ENCODE data around the gene KLHL42.

KLHL42 gene

DNA sequence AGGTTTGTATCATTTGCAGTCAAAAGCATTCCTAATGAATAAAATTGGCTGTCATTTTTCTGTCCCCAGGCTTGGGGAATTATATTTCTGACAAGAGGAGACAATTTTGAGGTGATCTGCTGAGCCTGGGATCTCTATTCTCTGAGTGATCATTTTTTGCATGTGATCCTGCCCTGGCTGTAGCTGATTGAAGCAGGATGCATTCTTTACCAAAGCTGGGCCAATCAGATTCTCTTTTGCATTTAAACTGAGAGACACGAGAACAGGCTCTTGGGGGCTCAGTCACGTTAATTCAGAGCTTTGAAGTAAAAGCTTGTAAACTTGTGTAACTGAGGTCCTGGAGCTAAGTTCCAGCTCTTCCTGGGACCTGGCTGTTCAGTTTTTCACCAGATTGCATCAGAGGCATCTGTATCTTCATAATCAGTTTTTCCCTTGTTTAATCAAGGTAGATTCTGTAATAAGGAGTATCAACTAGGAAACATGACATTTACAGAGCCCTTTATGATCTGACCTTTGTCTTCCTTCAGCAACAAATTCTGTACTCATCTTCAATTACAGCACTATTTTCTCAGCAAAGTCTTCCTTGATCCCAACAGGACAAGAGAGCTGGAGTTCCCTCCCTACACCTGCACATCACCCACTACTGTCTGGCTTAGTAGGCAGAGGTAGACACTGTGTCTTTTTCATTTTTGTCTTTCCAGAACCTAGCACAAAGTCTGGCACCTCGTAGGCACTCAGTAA is 35.0 kb downstream of the KLHL42 start:
- TF ChIP-seq, protein P1, sequence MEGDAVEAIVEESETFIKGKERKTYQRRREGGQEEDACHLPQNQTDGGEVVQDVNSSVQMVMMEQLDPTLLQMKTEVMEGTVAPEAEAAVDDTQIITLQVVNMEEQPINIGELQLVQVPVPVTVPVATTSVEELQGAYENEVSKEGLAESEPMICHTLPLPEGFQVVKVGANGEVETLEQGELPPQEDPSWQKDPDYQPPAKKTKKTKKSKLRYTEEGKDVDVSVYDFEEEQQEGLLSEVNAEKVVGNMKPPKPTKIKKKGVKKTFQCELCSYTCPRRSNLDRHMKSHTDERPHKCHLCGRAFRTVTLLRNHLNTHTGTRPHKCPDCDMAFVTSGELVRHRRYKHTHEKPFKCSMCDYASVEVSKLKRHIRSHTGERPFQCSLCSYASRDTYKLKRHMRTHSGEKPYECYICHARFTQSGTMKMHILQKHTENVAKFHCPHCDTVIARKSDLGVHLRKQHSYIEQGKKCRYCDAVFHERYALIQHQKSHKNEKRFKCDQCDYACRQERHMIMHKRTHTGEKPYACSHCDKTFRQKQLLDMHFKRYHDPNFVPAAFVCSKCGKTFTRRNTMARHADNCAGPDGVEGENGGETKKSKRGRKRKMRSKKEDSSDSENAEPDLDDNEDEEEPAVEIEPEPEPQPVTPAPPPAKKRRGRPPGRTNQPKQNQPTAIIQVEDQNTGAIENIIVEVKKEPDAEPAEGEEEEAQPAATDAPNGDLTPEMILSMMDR (IDR thresholded peaks at IDR 0.05; ENCODE audit: borderline replicate concordance, insufficient read depth, low read depth, low read length), result no peak

DNA sequence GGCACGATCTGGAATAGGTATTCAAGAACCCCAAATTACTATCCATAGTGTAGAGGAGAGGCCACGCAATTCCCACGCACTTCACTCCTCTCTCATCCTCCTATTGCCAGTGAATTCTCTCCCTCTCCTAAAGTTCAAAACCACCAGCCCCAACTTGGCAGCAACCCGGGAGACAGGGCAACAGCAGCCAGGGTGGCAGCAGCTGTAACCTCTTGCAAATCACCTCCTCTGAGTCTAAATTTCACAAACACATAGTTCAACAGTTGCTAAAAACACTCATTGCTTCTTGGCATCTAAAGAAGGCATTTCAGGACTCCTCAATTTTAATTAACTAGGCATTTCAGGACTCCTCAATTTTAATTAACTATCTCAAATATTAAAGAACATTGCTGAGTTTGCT is 37.7 kb downstream of the KLHL42 start:
- no peak overlapping the region for H3K4me3 ChIP-seq (ENCODE audit: low read depth, low read length)
- TF ChIP-seq, protein P1 (IDR thresholded peaks at IDR 0.05; ENCODE audit: borderline replicate concordance, insufficient read depth, low read depth, low read length), result no peak

More for the DNA sequence above, 35.0 kb downstream of the KLHL42 start:
- H3K4me3 ChIP-seq (ENCODE audit: low read depth, low read length), result no peak overlapping the region

DNA sequence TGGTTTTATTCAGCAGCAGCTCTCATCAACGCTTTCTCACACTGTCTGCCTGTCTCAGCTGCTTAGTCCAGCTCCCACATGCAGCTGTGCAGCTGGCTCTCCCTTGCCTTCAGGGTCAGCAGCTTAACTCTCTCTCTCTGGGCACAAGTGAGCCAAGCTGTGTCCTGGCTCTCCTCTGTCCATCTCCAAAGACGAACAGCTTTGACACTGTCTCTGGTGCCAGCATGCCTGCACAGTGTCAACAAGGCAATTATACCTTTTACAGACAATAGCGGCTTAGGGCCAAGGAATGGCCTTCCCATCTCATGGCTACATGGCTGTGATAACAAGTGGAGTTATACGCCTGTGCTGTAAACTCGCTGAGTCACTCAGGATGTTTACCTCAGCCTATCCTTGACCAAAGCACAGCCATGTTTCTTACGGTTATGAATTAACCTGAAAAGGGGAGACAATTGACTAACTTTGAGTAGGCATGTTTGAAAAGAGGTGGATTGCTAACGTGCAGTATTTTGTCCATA is 38.4 kb downstream of the KLHL42 start:
- H3K4me3 ChIP-seq (ENCODE audit: low read depth, low read length), result no peak overlapping the region
- TF ChIP-seq, protein P1 (IDR thresholded peaks at IDR 0.05; ENCODE audit: borderline replicate concordance, insufficient read depth, low read depth, low read length), result no peak

DNA sequence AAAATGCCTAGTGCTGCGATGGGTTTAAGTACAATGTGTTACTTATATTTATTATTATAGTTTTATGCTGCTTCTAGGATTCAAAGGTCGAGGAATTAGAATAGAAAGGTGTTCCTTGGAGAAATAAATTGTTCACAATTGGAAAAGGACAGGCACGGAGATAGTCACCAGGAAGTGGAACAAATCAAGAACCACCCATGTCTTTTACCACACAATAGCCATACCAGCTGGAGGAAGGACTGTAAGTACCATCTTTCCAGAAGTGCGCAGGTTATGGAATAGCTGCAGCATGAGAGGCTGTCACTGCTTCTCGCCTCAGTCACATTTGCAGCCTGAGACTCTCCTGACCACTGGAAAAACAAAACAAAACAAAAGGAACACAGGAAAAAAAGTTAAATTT is 40.5 kb downstream of the KLHL42 start:
- no peak overlapping the region for H3K4me3 ChIP-seq (ENCODE audit: low read depth, low read length)
- TF ChIP-seq, protein P1 (IDR thresholded peaks at IDR 0.05; ENCODE audit: borderline replicate concordance, insufficient read depth, low read depth, low read length), result no peak

DNA sequence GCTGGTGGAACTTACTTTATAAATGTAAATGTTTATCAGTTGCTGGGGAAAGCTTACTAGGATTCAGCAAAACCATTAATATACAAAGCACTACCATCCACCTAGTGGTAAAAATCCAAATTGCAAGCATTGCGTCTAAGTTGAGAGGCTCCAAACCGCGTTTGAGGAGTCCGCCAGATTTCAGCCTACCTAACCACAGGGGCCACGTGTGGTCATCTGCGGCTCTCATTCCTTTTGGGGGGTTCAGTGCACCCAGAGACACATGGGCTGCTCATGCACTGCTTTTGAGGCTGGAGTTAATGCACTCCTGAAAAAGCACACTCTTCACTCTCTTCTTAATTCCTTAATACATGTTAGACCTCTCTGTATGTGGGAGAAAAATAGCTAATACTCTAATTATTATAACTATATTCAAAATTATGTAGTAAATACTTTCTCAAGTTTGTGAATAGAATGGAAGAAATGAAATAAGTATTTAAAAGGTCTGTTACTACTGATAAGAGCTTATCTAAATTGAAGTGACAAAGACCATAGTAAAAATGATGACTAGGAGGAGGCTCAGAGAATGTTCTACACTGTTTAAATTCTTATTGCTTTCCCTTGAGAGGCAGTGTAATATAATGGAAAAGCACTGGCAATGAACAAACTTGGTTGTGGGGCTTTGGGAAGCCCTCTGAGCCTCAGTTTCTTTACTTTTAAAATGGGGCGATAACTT is 41.4 kb downstream of the KLHL42 start:
- TF ChIP-seq, protein P1 (IDR thresholded peaks at IDR 0.05; ENCODE audit: borderline replicate concordance, insufficient read depth, low read depth, low read length), result peak; percentile 66
- H3K4me3 ChIP-seq (ENCODE audit: low read depth, low read length), result no peak overlapping the region

DNA sequence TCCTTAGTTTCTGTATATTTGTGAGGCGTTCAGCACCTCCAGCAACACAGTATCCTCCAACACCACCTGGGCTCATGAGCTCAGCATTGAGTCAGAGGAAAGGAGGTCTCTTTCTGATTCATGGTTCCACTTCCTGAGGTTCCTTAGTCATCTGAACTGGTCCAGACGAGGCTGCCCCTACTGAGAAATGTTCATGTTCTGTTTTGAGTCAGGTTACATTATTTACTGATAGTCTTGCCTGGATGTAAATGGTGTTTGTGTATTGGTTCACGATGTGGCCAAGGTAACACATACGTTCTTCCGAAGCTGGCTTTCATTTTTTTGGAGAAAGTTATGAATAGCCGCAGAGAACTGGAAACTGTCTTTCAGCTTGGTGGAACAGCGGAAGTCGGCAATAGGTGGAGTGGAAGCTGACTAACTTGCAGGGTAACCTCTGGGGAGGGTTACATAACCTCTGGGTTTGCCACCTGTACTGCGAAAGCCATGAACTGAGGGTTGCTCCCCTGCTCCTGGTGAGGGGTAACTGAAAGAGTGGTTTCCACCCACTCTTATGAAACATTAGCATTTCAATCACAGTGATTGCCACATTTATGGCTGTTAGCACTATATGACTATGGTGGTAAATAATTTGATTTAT is 42.2 kb downstream of the KLHL42 start:
- H3K4me3 ChIP-seq (ENCODE audit: low read depth, low read length), result no peak overlapping the region
- TF ChIP-seq, protein P1 (IDR thresholded peaks at IDR 0.05; ENCODE audit: borderline replicate concordance, insufficient read depth, low read depth, low read length), result no peak

Data from GM12875 (cell line).